ENCODE measurements around the gene HLF.

Gene HLF

GRCh38 chr17:55274355-55275255 is 9.8 kb downstream of the HLF start:
- DNase-seq (ENCODE audit: low spot score in 2 of 2): no peak
- Histone ChIP-seq H3K4me3 (no peak overlapping the region), H3K36me3 (replicated peaks) (no peaks in the 10 kb centered on the region), H3K27me3 (ENCODE audit: low read depth) (no peaks in the 10 kb centered on the region), H3K9me3 (no peaks in the 10 kb centered on the region), H3K4me1 (no peaks in the 10 kb centered on the region)
- in situ Hi-C loops (cut with MboI; ENCODE audit: low sequenced_read_pairs): no loop called here

DNA sequence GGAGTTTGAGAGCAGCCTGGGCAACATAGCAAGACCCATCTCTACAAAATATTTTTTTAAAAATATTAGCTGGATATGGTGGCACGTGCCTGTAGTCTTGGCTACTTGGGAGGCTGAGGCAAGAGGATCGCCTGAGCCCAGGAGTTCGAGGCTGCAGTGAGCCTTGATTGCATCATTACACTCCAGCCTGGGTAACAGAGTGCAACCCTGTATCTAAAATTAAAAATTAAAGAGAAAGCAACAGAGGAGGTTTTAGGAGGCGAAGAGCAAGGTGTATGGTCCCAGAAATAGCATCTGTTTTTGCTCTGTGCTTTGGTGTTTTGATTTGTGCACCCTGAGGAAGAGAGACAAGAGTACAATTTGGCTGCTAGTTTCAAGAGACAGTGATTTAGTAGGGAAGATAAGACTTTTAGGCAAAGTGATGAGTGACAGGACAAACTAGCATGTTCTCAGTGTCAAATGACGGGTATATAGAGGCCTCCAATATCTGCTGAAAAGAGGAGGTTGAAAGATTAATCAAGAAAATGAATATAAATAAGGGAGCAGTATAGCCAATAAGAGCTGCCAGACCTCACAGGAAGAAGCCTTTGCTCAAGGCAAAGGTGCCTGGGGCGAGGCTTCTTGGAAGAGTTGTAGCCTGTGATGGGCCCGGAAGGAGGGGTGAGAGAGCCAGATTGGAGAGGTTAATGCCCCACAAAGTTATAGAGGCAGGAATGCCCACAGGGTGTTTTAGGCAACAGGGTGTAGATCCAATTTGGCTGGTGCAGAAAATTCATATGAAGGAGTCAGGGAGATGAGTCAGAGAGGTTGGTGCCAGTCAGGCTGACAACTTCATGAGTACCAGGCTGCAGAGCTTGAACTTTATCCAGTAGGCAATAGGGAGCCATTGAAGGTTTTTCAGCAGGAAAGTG is 11.4 kb downstream of the HLF start:
- Histone ChIP-seq H3K4me1 (no peaks in the 10 kb centered on the region), H3K9me3 (no peaks in the 10 kb centered on the region), H3K36me3 (replicated peaks) (no peaks in the 10 kb centered on the region), H3K27me3 (ENCODE audit: low read depth) (no peaks in the 10 kb centered on the region), H3K4me3 (no peak overlapping the region)
- in situ Hi-C loops (cut with MboI; ENCODE audit: low sequenced_read_pairs): no loop called here
- no peak for DNase-seq (ENCODE audit: low spot score in 2 of 2)

GRCh38 chr17:55278173-55278961 is 13.6 kb downstream of the HLF start:
- no peaks in the 10 kb centered on the region for H3K27me3 ChIP-seq (ENCODE audit: low read depth)
- DNase-seq (ENCODE audit: low spot score in 2 of 2): no peak
- in situ Hi-C loops (cut with MboI; ENCODE audit: low sequenced_read_pairs): no loop called here

GRCh38 chr17:55279203-55279602 is 14.4 kb downstream of the HLF start:
- H3K4me3 ChIP-seq: no peak overlapping the region
- no peaks in the 10 kb centered on the region for H3K27me3 ChIP-seq (ENCODE audit: low read depth)
- in situ Hi-C loops (cut with MboI; ENCODE audit: low sequenced_read_pairs): no loop called here
- peaks cover 2% of the 10 kb centered on the region; the same call in 1 of the 2 replicates for H3K9me3 ChIP-seq
- H3K36me3 ChIP-seq (replicated peaks): no peaks in the 10 kb centered on the region
- no peak for DNase-seq (ENCODE audit: low spot score in 2 of 2)
- H3K4me1 ChIP-seq: no peaks in the 10 kb centered on the region

More at GRCh38 chr17:55278173-55278961, 13.6 kb downstream of the HLF start:
- H3K4me3 ChIP-seq: no peak overlapping the region
- H3K4me1 ChIP-seq: no peaks in the 10 kb centered on the region
- peaks cover 2% of the 10 kb centered on the region; the same call in 1 of the 2 replicates for H3K9me3 ChIP-seq
- H3K36me3 ChIP-seq (replicated peaks): no peaks in the 10 kb centered on the region

DNA sequence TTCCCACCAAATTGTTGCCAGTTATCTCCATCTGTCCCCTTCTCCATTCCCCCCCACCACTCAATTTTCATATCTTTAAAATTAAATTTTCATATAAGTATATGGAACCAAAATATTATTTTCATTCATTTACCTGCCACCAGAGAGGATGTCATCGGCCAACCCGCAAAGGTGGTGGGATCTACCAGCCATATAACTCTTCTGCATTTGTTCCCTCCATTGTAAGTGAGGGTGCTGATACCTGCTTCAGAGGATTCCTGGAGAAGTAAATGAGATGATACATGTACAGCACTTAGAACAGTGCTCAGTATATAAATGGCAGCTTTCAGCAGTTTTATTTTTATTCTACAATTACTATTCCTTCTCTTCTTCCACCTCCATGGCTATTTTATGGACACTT is 15.0 kb downstream of the HLF start:
- DNase-seq (ENCODE audit: low spot score in 2 of 2): no peak
- H3K9me3 ChIP-seq: peaks cover 2% of the 10 kb centered on the region; the same call in 1 of the 2 replicates
- H3K4me3 ChIP-seq: no peak overlapping the region
- H3K27me3 ChIP-seq (ENCODE audit: low read depth): no peaks in the 10 kb centered on the region
- in situ Hi-C loops (cut with MboI; ENCODE audit: low sequenced_read_pairs): no loop called here
- no peaks in the 10 kb centered on the region for H3K36me3 ChIP-seq (replicated peaks)
- H3K4me1 ChIP-seq: no peaks in the 10 kb centered on the region

DNA sequence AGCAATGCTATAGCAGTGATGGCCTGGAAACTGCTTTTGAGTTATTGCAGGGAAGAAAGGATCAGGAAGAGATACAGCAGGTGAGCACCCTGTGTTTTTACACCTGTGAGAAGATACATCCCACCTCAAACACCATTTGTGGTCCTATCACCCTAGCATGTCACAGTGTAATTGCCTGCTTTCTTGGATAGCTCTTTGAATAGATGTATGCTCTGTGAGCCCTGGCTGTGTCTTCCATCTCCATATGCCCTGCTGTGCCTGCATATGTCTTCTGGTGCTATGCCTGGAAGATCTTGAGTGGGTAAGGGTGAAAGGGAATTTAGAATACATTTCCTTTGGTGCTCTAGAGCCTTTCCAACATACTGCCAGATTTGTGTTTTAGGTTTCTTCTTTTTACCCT is 15.5 kb downstream of the HLF start:
- Histone ChIP-seq H3K36me3 (replicated peaks) (no peaks in the 10 kb centered on the region), H3K4me1 (no peaks in the 10 kb centered on the region), H3K27me3 (ENCODE audit: low read depth) (no peaks in the 10 kb centered on the region), H3K9me3 (peaks cover 2% of the 10 kb centered on the region; the same call in 1 of the 2 replicates), H3K4me3 (no peak overlapping the region)
- in situ Hi-C loops (cut with MboI; ENCODE audit: low sequenced_read_pairs): no loop called here
- no peak for DNase-seq (ENCODE audit: low spot score in 2 of 2)

- Histone ChIP-seq H3K9me3 (peaks cover 2% of the 10 kb centered on the region; the same call in 1 of the 2 replicates), H3K4me1 (no peaks in the 10 kb centered on the region), H3K4me3 (no peak overlapping the region), H3K27me3 (ENCODE audit: low read depth) (no peaks in the 10 kb centered on the region), H3K36me3 (replicated peaks) (no peaks in the 10 kb centered on the region)
- DNase-seq (ENCODE audit: low spot score in 2 of 2): no peak
- in situ Hi-C loops (cut with MboI; ENCODE audit: low sequenced_read_pairs): no loop called here
Measured at GRCh38 chr17:55281649-55282378, 17.1 kb downstream of the HLF start.

- H3K27me3 ChIP-seq (ENCODE audit: low read depth): no peaks in the 10 kb centered on the region
- H3K4me3 ChIP-seq: no peak overlapping the region
- in situ Hi-C loops (cut with MboI; ENCODE audit: low sequenced_read_pairs): no loop called here
- H3K4me1 ChIP-seq: no peaks in the 10 kb centered on the region
- peaks cover 2% of the 10 kb centered on the region; the same call in 1 of the 2 replicates for H3K9me3 ChIP-seq
- DNase-seq (ENCODE audit: low spot score in 2 of 2): no peak
- H3K36me3 ChIP-seq (replicated peaks): no peaks in the 10 kb centered on the region
Measured at GRCh38 chr17:55282379-55282702, 17.6 kb downstream of the HLF start.

DNA sequence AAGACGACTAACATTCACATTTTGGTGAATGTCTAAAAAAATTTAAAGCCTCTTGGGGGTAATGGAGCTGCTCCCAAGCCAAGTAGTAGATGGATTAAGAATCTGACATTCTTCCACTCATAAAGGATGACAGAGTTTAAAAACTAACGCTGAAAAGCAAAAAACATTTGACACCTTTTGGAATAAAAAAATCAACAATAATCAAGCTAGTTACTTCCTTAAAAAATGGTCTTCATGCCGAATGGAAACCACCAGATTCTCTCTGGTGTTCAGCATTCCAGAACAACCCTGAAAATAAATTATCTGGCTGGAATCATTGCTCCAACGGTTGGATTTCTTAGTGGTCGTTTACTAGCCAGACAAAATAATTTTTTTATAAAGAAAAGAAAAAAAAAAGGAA is 18.0 kb downstream of the HLF start:
- Histone ChIP-seq H3K27me3 (ENCODE audit: low read depth) (no peaks in the 10 kb centered on the region), H3K9me3 (peaks cover 2% of the 10 kb centered on the region; the same call in 1 of the 2 replicates), H3K4me1 (no peaks in the 10 kb centered on the region), H3K36me3 (replicated peaks) (no peaks in the 10 kb centered on the region), H3K4me3 (no peak overlapping the region)
- in situ Hi-C loops (cut with MboI; ENCODE audit: low sequenced_read_pairs): no loop called here
- DNase-seq (ENCODE audit: low spot score in 2 of 2): no peak

- no peaks in the 10 kb centered on the region for H3K36me3 ChIP-seq (replicated peaks)
- H3K4me3 ChIP-seq: no peak overlapping the region
- H3K27me3 ChIP-seq (ENCODE audit: low read depth): no peaks in the 10 kb centered on the region
- no peak for DNase-seq (ENCODE audit: low spot score in 2 of 2)
- no peaks in the 10 kb centered on the region for H3K4me1 ChIP-seq
- in situ Hi-C loops (cut with MboI; ENCODE audit: low sequenced_read_pairs): no loop called here
- peaks cover 2% of the 10 kb centered on the region; the same call in 1 of the 2 replicates for H3K9me3 ChIP-seq
Measured at GRCh38 chr17:55283256-55283965, 18.7 kb downstream of the HLF start.

DNA sequence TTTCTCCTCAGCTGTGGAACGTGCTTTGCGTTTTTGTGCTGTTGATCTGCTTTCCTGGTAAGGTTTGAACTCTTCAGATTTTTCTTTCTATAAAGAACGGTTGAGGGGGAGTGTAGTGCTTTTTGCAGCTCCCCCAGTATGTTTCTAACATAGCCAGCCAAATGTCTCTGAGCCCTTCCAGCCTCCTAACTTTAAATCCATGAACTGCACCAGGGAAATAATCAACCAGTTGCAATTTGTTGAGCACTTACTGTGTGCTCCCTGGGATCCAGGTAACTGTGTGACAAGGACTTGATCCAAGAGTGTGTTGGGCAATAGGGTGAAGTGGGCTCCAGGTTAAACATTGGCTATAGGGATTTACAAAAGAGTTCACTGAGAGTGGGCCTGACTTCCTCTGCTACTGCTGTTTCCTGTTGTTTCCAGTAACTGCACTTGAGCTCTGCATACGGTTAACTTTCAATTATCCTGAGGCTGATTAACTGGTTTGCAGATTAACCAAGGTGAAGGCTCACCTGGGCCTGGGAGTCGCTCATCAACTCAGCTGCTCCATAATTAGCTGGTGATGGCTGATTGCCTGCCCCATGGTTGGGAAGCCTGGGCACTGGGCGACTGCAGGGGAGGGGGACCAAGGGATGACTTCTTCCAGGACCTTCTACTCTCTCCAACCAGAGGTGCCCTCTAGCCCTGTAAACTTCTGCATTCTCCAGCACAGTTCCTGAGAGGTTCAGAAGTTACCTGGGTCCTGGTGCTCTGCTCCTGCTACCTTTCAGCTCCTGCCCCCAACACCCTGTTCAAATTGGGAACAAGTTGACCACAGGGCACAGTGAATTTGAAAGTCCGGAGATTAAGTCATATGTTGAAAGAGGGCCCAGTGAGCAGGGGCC is 19.5 kb downstream of the HLF start:
- in situ Hi-C loops (cut with MboI; ENCODE audit: low sequenced_read_pairs): no loop called here
- H3K36me3 ChIP-seq (replicated peaks): no peaks in the 10 kb centered on the region
- no peaks in the 10 kb centered on the region for H3K27me3 ChIP-seq (ENCODE audit: low read depth)
- DNase-seq (ENCODE audit: low spot score in 2 of 2): no peak
- H3K4me1 ChIP-seq: no peaks in the 10 kb centered on the region
- H3K4me3 ChIP-seq: no peak overlapping the region
- H3K9me3 ChIP-seq: peaks cover 2% of the 10 kb centered on the region; the same call in 1 of the 2 replicates

DNA sequence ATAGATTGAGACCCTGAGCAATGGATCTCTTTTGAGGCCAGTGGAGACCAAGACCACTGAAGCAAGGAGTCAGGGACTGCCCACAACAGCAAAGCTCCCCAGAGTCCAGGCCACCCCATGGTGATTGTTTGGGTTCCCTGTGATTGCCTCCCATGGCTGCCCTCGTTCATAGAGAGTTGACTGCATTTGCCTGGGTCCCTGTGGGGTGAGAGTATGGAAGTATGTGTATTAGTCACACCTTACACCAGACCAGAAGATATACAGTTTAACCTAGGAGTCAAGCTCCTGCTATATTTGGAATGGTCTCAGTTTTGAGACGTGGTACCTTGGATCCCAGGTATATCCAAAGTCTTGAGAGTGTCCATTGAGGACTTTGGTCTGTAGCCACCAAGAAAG is 20.2 kb downstream of the HLF start:
- peaks cover 2% of the 10 kb centered on the region; the same call in 1 of the 2 replicates for H3K9me3 ChIP-seq
- in situ Hi-C loops (cut with MboI; ENCODE audit: low sequenced_read_pairs): no loop called here
- no peaks in the 10 kb centered on the region for H3K4me1 ChIP-seq

More for the DNA sequence above, 20.2 kb downstream of the HLF start:
- no peaks in the 10 kb centered on the region for H3K36me3 ChIP-seq (replicated peaks)
- no peaks in the 10 kb centered on the region for H3K27me3 ChIP-seq (ENCODE audit: low read depth)
- no peak overlapping the region for H3K4me3 ChIP-seq
- no peak for DNase-seq (ENCODE audit: low spot score in 2 of 2)

Measured in HAP-1 (cell line).